Cardiac muscle cell (in vitro differentiated cells and primary cell): ENCODE measurements around the gene CHD9. TPM values are rescaled to one million over a fixed set of nuclear protein-coding genes. Genes with fewer than 3 reads are reported as not detected.
A peak's percentile ranks its signal among the peaks of the same experiment; 100 is the strongest.
"Not testable (repeated sequence)": the region's sequence is repeated elsewhere in the genome, so short reads cannot be mapped to it uniquely, and the experiment has no call there.

ENCODE experiments used
- DNase-seq, 2 donors: peaks; one replicate each; pipeline versions ENCODE4 v3.0.0 to v3.0.0-alpha.2; 2010 to 2017; ENCODE audit warnings: low read depth in 1 of 2, low spot score in 1 of 2
- H3K27ac ChIP-seq: fragments of 200-600 bp; sonication (generic); 2 replicates; pipeline ENCODE4 v1.5.1; 2016
- H3K27me3 ChIP-seq: fragments of 200-600 bp; sonication (generic); 2 replicates; pipeline ENCODE4 v1.6.0; 2016; ENCODE audit warnings: control low read depth
- H3K36me3 ChIP-seq: fragments of 200-600 bp; sonication (generic); 2 replicates; pipeline ENCODE4 v1.5.1; 2016; ENCODE audit warnings: control low read depth
- H3K4me1 ChIP-seq: fragments of 200-600 bp; sonication (generic); 2 replicates; pipeline ENCODE4 v1.8.1; 2017; ENCODE audit warnings: low read depth, mild to moderate bottlenecking, mixed run types
- H3K4me3 ChIP-seq: fragments of 200-600 bp; sonication (generic); 2 replicates; pipeline ENCODE4 v1.5.1; 2016; ENCODE audit warnings: mild to moderate bottlenecking
- H3K9me3 ChIP-seq: fragments of 200-600 bp; sonication (generic); 2 replicates; pipeline ENCODE4 v1.5.1; 2017; ENCODE audit warnings: low read depth, mild to moderate bottlenecking, control low read depth
- polyA plus RNA-seq: library from polyadenylated mRNA; unstranded; fragments of >200 nt; fragmentation: Nextera tagmentation; extraction: Ambion mirVana; gene quantifications from 2 replicates; pipeline ENCODE4 v1.2.1, GENCODE V29; 2016
- total RNA-seq: library from RNA; depleted of rRNA; stranded (reverse); fragments of >200 nt; gene quantifications from 2 replicates; pipeline ENCODE4 v1.2.3, GENCODE V29; 2016
- TF ChIP-seq, protein P1 (sequence below): IDR thresholded peaks from 2 replicates; pipeline ENCODE4 v1.5.1; 2012; ENCODE audit warnings: low read depth, mild to moderate bottlenecking, low read length

The CHD9 gene
- total and polyA plus RNA-seq, 2 experiments from 2014 or later: 54.8 to 78.9 TPM

DNA sequence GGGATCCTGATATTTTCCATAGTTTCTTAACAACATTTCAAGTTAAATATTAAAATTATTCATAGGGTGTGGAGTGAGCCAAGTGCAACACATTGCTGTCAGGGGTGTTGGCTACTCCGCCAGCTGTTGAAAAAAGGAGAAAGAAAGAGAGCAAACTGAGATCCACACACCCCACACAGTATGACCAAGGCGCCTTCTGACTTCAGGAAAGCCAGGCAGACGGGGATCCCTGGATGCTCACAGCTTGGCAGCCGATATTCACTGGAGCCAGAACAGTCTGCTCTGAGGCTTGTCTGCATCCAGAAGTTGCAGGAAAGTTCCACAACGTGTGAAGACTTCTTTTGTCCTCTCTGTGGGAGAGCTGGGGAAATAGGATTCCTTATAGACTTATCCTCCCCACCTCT is 11.4 kb upstream of the CHD9 start:
- no peaks in the 10 kb centered on the region for H3K4me1 ChIP-seq
- no peaks in the 10 kb centered on the region for H3K36me3 ChIP-seq
- no peak overlapping the region for H3K27ac ChIP-seq
- no peaks in the 10 kb centered on the region for H3K9me3 ChIP-seq
- no peak overlapping the region for H3K4me3 ChIP-seq
- DNase-seq: peak in 1 of 2 donors; percentile 31
- H3K27me3 ChIP-seq: no peaks in the 10 kb centered on the region
- TF ChIP-seq, protein P1, sequence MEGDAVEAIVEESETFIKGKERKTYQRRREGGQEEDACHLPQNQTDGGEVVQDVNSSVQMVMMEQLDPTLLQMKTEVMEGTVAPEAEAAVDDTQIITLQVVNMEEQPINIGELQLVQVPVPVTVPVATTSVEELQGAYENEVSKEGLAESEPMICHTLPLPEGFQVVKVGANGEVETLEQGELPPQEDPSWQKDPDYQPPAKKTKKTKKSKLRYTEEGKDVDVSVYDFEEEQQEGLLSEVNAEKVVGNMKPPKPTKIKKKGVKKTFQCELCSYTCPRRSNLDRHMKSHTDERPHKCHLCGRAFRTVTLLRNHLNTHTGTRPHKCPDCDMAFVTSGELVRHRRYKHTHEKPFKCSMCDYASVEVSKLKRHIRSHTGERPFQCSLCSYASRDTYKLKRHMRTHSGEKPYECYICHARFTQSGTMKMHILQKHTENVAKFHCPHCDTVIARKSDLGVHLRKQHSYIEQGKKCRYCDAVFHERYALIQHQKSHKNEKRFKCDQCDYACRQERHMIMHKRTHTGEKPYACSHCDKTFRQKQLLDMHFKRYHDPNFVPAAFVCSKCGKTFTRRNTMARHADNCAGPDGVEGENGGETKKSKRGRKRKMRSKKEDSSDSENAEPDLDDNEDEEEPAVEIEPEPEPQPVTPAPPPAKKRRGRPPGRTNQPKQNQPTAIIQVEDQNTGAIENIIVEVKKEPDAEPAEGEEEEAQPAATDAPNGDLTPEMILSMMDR: no peak

DNA sequence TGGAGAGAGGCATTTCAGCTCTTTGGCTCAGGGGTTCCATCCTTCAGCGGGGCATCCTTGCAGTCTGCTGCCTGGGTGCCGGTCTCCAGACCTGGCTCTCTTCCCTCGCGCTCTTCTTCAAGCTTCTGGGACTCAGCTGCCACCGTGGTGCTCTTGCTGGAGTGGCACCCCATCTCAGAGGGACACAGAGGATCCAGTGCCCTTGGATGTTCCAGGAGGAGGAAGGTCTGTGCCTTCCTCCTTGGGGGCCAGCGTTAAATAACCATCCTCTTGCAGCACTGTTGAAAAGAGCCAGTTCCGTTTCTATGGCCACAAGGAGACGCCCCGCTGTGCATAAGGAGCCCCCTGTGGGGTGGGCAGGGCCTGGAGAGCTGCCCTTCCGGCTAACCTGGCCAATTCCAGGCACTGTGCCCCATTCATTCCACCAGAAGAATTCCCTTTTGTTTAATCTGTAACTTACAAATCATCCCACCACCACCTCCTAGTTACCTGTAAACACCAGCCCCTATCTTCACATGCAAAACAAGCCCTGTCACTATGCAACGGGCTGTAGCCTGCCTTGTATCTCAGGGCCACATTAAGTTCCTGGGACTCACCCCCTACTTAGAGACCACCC is 10.7 kb upstream of the CHD9 start:
- Histone ChIP-seq H3K4me1 (no peaks in the 10 kb centered on the region), H3K36me3 (no peaks in the 10 kb centered on the region), H3K9me3 (no peaks in the 10 kb centered on the region), H3K27me3 (no peaks in the 10 kb centered on the region), H3K27ac (no peak overlapping the region), H3K4me3 (no peak overlapping the region)
- DNase-seq: no peak
- TF ChIP-seq, protein P1: no peak

DNA sequence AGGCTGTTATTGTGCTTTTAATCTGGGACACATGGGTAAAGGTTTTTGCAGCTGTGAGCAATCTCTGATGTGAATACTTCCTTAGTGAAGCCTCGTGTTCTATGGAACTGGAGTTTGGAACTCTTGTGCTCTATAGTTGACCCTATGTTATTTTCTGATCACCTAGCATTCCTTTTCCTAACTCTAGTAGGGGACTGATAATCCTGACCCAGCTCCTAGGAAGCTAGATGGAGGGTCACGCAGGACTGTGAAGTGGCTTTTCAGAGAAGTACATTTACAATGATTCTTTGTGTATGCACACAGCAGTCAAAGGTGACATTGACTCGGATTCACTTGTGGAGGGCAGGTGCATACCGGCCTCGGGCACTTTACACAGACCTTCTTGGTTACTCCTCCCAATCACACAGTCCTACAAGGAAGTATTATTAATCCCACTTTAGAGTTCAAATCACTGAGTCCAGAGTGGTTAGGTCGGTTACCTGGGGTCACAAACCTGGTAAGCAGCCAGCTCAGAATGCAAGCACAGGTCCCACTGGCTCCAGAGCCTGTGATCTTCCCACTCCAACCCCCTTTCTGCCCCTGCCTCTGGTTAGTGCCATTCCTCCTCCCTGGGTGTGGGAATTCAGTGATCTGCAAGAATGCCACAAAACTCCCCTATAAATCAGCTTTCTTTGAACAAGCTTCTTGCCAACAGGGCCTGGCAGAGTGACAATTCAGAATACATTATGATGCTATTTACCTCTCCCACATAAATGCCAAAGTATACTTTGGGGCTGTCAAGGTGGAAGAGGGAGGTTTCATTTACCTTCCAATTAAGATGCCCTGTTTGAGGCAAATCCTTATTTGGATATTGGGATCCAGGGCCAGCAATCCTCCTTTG is 9.2 kb upstream of the CHD9 start:
- Histone ChIP-seq H3K4me1 (no peaks in the 10 kb centered on the region), H3K36me3 (no peaks in the 10 kb centered on the region), H3K9me3 (no peaks in the 10 kb centered on the region), H3K27me3 (no peaks in the 10 kb centered on the region), H3K27ac (no peak overlapping the region), H3K4me3 (no peak overlapping the region)
- DNase-seq: no peak
- TF ChIP-seq, protein P1: no peak

DNA sequence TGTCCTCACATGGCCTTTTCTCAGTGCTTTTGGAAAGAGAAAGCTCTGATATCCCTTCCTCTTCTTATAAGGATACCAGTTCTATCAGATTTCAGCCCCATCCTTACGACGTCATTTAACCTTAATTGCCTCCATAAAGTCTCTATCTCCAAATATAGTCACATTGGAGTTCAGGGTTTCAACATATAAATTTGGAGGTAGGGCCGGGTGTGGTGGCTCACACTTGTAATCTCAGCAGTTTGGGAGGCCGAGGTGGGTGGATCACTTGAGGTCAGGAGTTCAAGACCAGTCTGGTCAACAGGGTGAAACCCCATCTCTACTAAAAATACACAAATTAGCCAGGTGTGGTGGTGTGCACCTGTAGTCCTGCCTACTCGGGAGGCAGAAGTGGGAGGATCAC is 7.3 kb upstream of the CHD9 start:
- H3K4me1 ChIP-seq, H3K4me3 ChIP-seq, H3K27ac ChIP-seq, DNase-seq, H3K9me3 ChIP-seq, H3K27me3 ChIP-seq, H3K36me3 ChIP-seq: not testable (repeated sequence)

DNA sequence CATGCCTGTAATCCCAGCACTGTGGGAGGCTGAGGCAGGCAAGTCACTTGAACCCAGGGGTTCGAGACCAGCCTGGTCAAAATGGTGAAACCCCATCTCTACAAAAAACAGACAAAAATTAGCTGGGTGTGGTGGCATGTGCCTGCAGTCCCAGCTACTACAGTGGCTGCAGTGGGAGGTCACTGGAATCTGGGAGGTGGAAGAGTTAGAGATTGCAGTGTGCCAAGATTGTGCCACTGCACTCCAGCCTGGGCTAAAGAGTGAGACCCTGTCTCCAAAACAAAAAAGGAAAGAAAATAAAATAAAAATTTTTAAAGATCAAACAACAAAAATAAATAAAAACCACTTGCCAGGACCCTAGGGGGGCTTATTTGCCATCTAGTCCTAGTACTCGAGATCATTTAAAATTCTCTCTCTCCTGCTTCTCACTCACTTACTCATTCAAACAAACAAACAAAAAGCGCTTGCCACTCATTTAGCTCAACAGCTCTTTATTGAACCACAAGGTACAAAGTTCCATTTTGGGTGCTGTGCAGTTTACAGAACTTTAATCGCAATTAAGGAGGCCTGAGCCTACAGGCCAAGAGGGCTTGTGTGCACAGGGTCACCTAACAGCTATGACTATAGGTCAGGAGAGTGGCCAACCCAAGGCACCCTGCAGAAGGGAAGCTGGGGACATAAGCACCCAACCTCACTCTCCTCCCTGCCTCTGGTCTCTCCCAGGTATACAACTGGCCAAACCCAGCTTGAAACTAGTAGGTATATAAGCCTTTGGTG is 6.5 kb upstream of the CHD9 start:
- Histone ChIP-seq H3K9me3 (no peaks in the 10 kb centered on the region), H3K27ac (no peak overlapping the region), H3K36me3 (no peaks in the 10 kb centered on the region), H3K4me1 (no peaks in the 10 kb centered on the region), H3K27me3 (no peaks in the 10 kb centered on the region), H3K4me3 (no peak overlapping the region)
- TF ChIP-seq, protein P1: no peak
- DNase-seq: no peak

DNA sequence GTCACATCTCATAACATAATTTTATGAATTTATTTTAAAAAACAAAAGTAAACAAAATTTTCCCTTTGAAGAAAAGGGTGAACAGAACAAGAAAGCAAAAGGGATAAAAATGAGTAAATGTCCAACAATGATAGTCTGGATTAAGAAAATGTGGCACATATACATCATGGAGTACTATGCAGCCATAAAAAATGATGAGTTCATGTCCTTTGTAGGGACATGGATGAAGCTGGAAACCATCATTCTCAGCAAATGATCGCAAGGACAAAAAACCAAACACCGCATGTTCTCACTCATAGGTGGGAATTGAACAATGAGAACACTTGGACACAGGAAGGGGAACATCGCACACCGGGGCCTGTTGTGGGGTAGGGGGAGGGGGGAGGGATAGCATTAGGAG is 3.5 kb upstream of the CHD9 start:
- H3K36me3 ChIP-seq, H3K9me3 ChIP-seq, H3K4me1 ChIP-seq, H3K4me3 ChIP-seq, H3K27me3 ChIP-seq, H3K27ac ChIP-seq, DNase-seq: not testable (repeated sequence)
